ENCODE data around the gene HCN1. TPM values are rescaled to one million over a fixed set of nuclear protein-coding genes. Genes with fewer than 3 reads are reported as not detected.

Gene HCN1
- total RNA-seq (under 1 TPM in 4 of 9 donors, not detected in 5; 0.09 to 0.41 (median 0.14) TPM), polyA plus RNA-seq (under 1 TPM in 1 of 2 donors, not detected in 1; 0.43 TPM)
- long read RNA-seq, donor 1, result 0 reads
- long read RNA-seq, donor 2, result 0 reads
- long read RNA-seq, donor 3, result 0 reads

DNA sequence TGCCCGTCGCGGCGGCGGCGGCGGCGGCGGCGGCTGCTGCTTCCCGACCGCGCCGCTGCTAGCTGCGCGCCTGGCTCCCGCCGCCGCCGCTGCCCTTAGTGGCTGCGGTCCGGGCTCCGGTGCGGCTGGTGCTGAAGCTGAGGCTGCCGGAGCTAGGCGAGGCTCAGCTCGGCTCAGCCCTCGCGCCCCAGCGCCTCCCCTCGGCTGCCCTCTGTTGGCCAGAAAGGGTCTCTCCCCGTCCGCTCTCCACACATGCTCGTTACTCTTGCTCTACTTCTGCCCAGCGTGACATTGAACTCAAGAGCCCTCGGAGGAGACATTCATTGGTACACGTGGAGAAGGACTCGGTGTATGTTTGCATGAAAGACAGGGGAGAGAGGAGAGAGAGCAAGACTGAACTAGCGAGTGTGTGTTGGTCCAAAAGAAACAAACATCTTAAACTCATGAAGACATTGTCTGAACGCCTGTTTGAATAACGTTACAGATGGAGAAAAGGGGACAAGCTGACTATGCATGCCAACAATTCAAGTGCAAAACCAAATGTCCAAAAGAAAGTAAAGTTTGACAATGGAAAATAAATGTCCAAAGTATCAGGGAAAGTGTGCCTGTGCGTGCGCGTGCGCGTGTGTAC lies at the start of gene HCN1:
TSS of gene HCN1 (minus strand) at position 175 of the 631 bp plus-strand sequence.
- intact Hi-C loops (cut with DNase I), result loop anchor here in 5 of 10 donors (1.0 to 5.0 kb wide), 3 partner anchors 658 to 659 kb away; no protein-coding TSS in a partner anchor
- Histone ChIP-seq H3K27me3 (peaks cover 4 to 56% (median 23%) of the 10 kb centered on the region in 9 donors), H3K36me3 (no peaks in the 10 kb centered on the region), H3K4me3 (peak within 1 kb of the TSS in 9 of 12 donors; percentile 13 to 52 (median 29)), H3K9me3 (no peaks in the 10 kb centered on the region), H3K27ac (no peak within 1 kb of the TSS), H3K4me1 (peaks cover 0 to 19% (median 7%) of the 10 kb centered on the region in 12 donors)
- no peak for TF ChIP-seq POLR2A (IDR thresholded peaks at IDR 0.05)
- TF ChIP-seq CTCF (IDR thresholded peaks at IDR 0.05), result peak; percentile 54 to 81 (median 68)
- ATAC-seq, result peak; percentile 96 to 100 (median 100)
- DNase-seq, result peak; percentile 59 to 83 (median 79)
- 13 to 30% (median 15%) methylated on average over 19 to 46 of the region's 46 CpGs for WGBS, 4 donors

GRCh38 chr5:45741110-45741509 lies 44.9 kb upstream of the HCN1 start:
- no peak for ATAC-seq
- no peak overlapping the region for H3K27ac ChIP-seq

DNA sequence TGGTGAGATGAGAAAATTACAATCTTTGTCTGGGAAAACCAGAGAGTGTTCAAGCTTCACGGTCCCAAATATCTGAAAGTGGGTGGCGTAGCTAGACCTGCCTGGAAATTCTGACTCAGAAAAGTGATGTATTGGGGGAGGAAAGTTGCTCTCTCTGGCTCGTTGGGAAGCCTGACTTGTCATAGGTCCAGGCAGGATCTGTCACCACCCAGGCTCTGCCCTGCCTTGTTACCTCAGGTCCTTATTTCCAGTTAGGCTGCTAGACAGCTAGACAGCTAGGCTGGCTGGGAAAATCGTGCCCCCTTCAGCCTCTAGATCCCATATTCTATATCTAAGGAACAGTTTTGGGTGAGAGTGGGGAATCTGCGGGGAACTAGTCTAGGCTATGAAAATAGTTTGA lies 41.0 kb upstream of the HCN1 start:
- ATAC-seq, result no peak
- H3K4me1 ChIP-seq, result no peaks in the 10 kb centered on the region
- WGBS, 4 donors, result 45 to 59% (median 50%) methylated on average over 5 of the region's 5 CpGs
- H3K27ac ChIP-seq, result no peak overlapping the region
- TF ChIP-seq CTCF (IDR thresholded peaks at IDR 0.05), result no peak
- TF ChIP-seq POLR2A (IDR thresholded peaks at IDR 0.05), result no peak
- no peaks in the 10 kb centered on the region for H3K36me3 ChIP-seq
- H3K27me3 ChIP-seq, result no peaks in the 10 kb centered on the region
- DNase-seq, result no peak
- intact Hi-C loops (cut with DNase I), result no loop called here
- H3K9me3 ChIP-seq, result peaks cover 0 to 3% (median 0%) of the 10 kb centered on the region in 12 donors
- H3K4me3 ChIP-seq, result no peak overlapping the region

More at GRCh38 chr5:45741110-45741509, 44.9 kb upstream of the HCN1 start:
- DNase-seq, result no peak
- no peaks in the 10 kb centered on the region for H3K4me1 ChIP-seq
- H3K4me3 ChIP-seq, result no peak overlapping the region
- peaks cover 0 to 3% (median 0%) of the 10 kb centered on the region in 12 donors for H3K9me3 ChIP-seq
- H3K27me3 ChIP-seq, result no peaks in the 10 kb centered on the region
- intact Hi-C loops (cut with DNase I), result no loop called here
- 4 to 16% (median 13%) methylated on average over 5 of the region's 5 CpGs for WGBS, 4 donors
- TF ChIP-seq POLR2A (IDR thresholded peaks at IDR 0.05) (no peak), CTCF (IDR thresholded peaks at IDR 0.05) (no peak)
- no peaks in the 10 kb centered on the region for H3K36me3 ChIP-seq

DNA sequence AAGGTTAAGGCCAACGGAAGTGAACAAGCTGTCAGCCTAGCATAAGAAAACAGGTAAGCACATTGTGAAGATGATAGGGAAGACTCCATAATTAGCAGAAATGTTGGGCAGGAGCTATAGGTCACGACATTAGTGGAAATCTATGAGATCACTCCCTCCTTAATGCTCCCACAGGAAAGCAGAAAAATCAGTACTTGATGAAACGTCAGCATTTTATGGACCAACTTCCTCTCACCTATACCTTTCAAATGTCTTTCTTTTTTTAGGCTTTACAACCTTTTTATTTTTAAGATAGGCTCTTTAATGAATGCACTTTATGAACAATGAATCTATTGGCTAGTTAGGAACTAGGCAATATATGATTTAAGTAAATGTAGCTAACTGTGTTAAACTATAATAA lies 29.4 kb upstream of the HCN1 start:
- no peak overlapping the region for H3K4me3 ChIP-seq
- no peaks in the 10 kb centered on the region for H3K27me3 ChIP-seq
- DNase-seq (no peak), ATAC-seq (no peak)
- H3K9me3 ChIP-seq, result no peaks in the 10 kb centered on the region
- intact Hi-C loops (cut with DNase I), result no loop called here
- H3K27ac ChIP-seq, result no peak overlapping the region
- H3K4me1 ChIP-seq, result no peaks in the 10 kb centered on the region
- WGBS, 4 donors, result 42 to 62% (median 55%) methylated on average over 3 of the region's 3 CpGs
- TF ChIP-seq POLR2A (IDR thresholded peaks at IDR 0.05), result no peak
- TF ChIP-seq CTCF (IDR thresholded peaks at IDR 0.05), result no peak
- no peaks in the 10 kb centered on the region for H3K36me3 ChIP-seq
